HG03280 (cell line): ENCODE measurements around the gene STMND1.

Source experiments
- ATAC-seq: cut with Tn5 transposase; IDR thresholded peaks from one replicate; pipeline ENCODE4 v1.9.1; 2021; ENCODE audit warnings: mild to moderate bottlenecking, moderate library complexity; ENCODE audit not compliant: unreplicated experiment

Gene STMND1

GRCh38 chr6:17097982-17098381, 3.9 kb upstream of the STMND1 start:
- ATAC-seq, result no peak

GRCh38 chr6:17098538-17098937, 3.3 kb upstream of the STMND1 start:
- no peak for ATAC-seq

- no peak for ATAC-seq
These were observed 2.3 kb upstream of the STMND1 start for GRCh38 chr6:17099401-17100059.

GRCh38 chr6:17100806-17101205, 1.0 kb upstream of the STMND1 start:
- no peak for ATAC-seq

- no peak for ATAC-seq
These were observed 514 bp downstream of the STMND1 start for GRCh38 chr6:17102258-17102870.

- ATAC-seq, result no peak
These were observed 1.9 kb downstream of the STMND1 start for GRCh38 chr6:17103715-17104114.

GRCh38 chr6:17107863-17108262, 6.0 kb downstream of the STMND1 start:
- no peak for ATAC-seq

- no peak for ATAC-seq
These were observed 13.6 kb downstream of the STMND1 start for GRCh38 chr6:17115251-17116116.

GRCh38 chr6:17116117-17116440, 14.2 kb downstream of the STMND1 start:
- ATAC-seq, result no peak

GRCh38 chr6:17120019-17120418, 18.2 kb downstream of the STMND1 start:
- ATAC-seq, result no peak

- no peak for ATAC-seq
These were observed 23.6 kb downstream of the STMND1 start for GRCh38 chr6:17125407-17125806.

- no peak for ATAC-seq
These were observed 28.9 kb downstream of the STMND1 start for GRCh38 chr6:17130786-17131185.

- ATAC-seq, result no peak
These were observed 31.1 kb downstream of the STMND1 start for GRCh38 chr6:17132967-17133366.

- ATAC-seq, result no peak
These were observed 36.2 kb downstream of the STMND1 start for GRCh38 chr6:17138033-17138432.

- no peak for ATAC-seq
These were observed 42.2 kb downstream of the STMND1 start for GRCh38 chr6:17144016-17144415.

- ATAC-seq, result no peak
These were observed 47.7 kb downstream of the STMND1 start for GRCh38 chr6:17149571-17149970.

GRCh38 chr6:17150096-17150495, 48.2 kb downstream of the STMND1 start:
- no peak for ATAC-seq

- ATAC-seq, result no peak
These were observed 50.0 kb downstream of the STMND1 start for GRCh38 chr6:17151888-17152287.

- no peak for ATAC-seq
These were observed 50.9 kb downstream of the STMND1 start for GRCh38 chr6:17152703-17153102.

- no peak for ATAC-seq
These were observed 54.5 kb downstream of the STMND1 start for GRCh38 chr6:17156112-17156921.

- no peak for ATAC-seq
These were observed 55.1 kb downstream of the STMND1 start for GRCh38 chr6:17156966-17157365.
